K562 (cell line): ENCODE results near the gene CNTN4. TPM values are rescaled to one million over a fixed set of nuclear protein-coding genes. Genes with fewer than 3 reads are reported as not detected.

Source experiments
- ATAC-seq: fragments of 200-7000 bp; cut with Tn5 transposase; 3 replicates; pipeline ENCODE4 v1.9.1; 2020; ENCODE audit warnings: moderate library complexity
- BruUV-seq: library from RNA; stranded (reverse); fragments of 400-500 nt; replicated peaks from 2 replicates; lab custom pipeline; 2021; lab: Mats Ljungman, UMichigan
- CTCF ChIA-PET: fragments of 300-600 bp; formaldehyde crosslinking; extraction: SDS; loops from one replicate; lab custom pipeline; 2021; ENCODE audit warnings: low intra/inter-chr PET ratio; lab: Yijun Ruan, JAX
- POLR2A ChIA-PET: fragments of 300-600, 350-650 bp; sonication (Branson Sonifier 250); formaldehyde crosslinking; extraction: SDS; loops from one replicate; lab custom pipeline; 2021; ENCODE audit warnings: antibody characterized with exemption, inconsistent platforms; lab: Yijun Ruan, JAX
- DNase-seq, 4 experiments: peaks; one replicate each; pipeline versions ENCODE4 v3.0.0 to v3.0.0-alpha.2; 2011 to 2018; ENCODE audit warnings: low spot score in 3 of 4, mixed read lengths in 3 of 4; ENCODE audit errors: extremely low read depth in 1 of 4
- FAIRE-seq: peaks from 2 replicates; lab custom pipeline; 2011; peaks lifted over from hg19 to GRCh38; lab: Jason Lieb, UNC
- H2AFZ ChIP-seq: 2 replicates; pipeline ENCODE4 v1.6.0; 2011; ENCODE audit warnings: low read depth, low read length, control low read depth, inconsistent platforms
- H3K27ac ChIP-seq: fragments of 200-600 bp; 3 replicates; pipeline ENCODE4 v1.8.0; 2011; ENCODE audit warnings: low read depth, mild to moderate bottlenecking, control low read depth, inconsistent platforms, low read length, moderate library complexity, mixed read lengths; ENCODE audit errors: extremely low read depth
- H3K27me3 ChIP-seq, 2 experiments: fragments of 300-600 bp in 1 of 2; 2 replicates in 1 of 2; 3 replicates in 1 of 2; pipeline versions ENCODE4 v1.6.0 to v1.8.0; 2011; ENCODE audit warnings: inconsistent platforms in 2 of 2, low read length in 2 of 2, mild to moderate bottlenecking in 1 of 2, mixed read lengths in 1 of 2, moderate library complexity in 1 of 2; ENCODE audit not compliant: control insufficient read depth in 2 of 2, insufficient read depth in 2 of 2
- H3K36me3 ChIP-seq: fragments of 300-600 bp; 3 replicates; pipeline ENCODE4 v1.8.0; 2011; ENCODE audit warnings: mild to moderate bottlenecking, low read length, inconsistent platforms; ENCODE audit not compliant: control insufficient read depth, insufficient read depth
- H3K4me1 ChIP-seq, 2 experiments: fragments of 200-600 bp in 1 of 2; replicated peaks in 1 of 2; 2 replicates in 1 of 2; 3 replicates in 1 of 2; pipeline versions ENCODE4 v1.5.1 to v1.8.0; 2011; ENCODE audit warnings: inconsistent platforms in 2 of 2, low read length in 2 of 2, mild to moderate bottlenecking in 1 of 2, mixed read lengths in 1 of 2, moderate library complexity in 1 of 2; ENCODE audit not compliant: control insufficient read depth in 2 of 2, insufficient read depth in 2 of 2
- H3K4me2 ChIP-seq: 2 replicates; pipeline ENCODE4 v1.6.1; 2011; ENCODE audit warnings: low read length, control low read depth, inconsistent platforms, mixed read lengths; ENCODE audit not compliant: insufficient read depth
- H3K4me3 ChIP-seq: fragments of 200-600 bp; sonication (generic), shearing (Covaris generic); 2 replicates; pipeline ENCODE4 v1.5.1; 2016; ENCODE audit warnings: control low read depth, inconsistent platforms
- H3K79me2 ChIP-seq: fragments of 200-600 bp; 3 replicates; pipeline ENCODE4 v1.8.0; 2011; ENCODE audit warnings: low read length, inconsistent platforms; ENCODE audit not compliant: control insufficient read depth, insufficient read depth
- H3K9ac ChIP-seq, 2 experiments: 2 replicates each; pipeline versions ENCODE4 v1.6.0 to v1.6.1; 2011; ENCODE audit warnings: low read depth in 2 of 2, low read length in 2 of 2, control low read depth in 1 of 2, inconsistent platforms in 1 of 2, mild to moderate bottlenecking in 1 of 2, mixed read lengths in 1 of 2; ENCODE audit not compliant: insufficient read depth in 1 of 2
- H3K9me1 ChIP-seq: one replicate; pipeline ENCODE4 v1.6.0; 2011; ENCODE audit warnings: inconsistent platforms, mild to moderate bottlenecking, low read length, moderate library complexity; ENCODE audit not compliant: control insufficient read depth, insufficient read depth
- H3K9me3 ChIP-seq: replicated peaks from 2 replicates; pipeline ENCODE4 v1.5.1; 2011; ENCODE audit warnings: low read depth, low read length, inconsistent platforms; ENCODE audit not compliant: control insufficient read depth, insufficient read depth
- H4K20me1 ChIP-seq: replicated peaks from 2 replicates; pipeline ENCODE4 v1.6.1; 2011; ENCODE audit warnings: low read length, inconsistent platforms, mixed read lengths; ENCODE audit not compliant: control insufficient read depth, insufficient read depth
- DDX20 ChIP-seq: fragments of 450-650 bp; IDR thresholded peaks from 2 replicates; pipeline ENCODE4 v1.6.1; 2016; ENCODE audit warnings: missing genetic modification characterization, low read depth, mild to moderate bottlenecking, missing compliant biosample characterization, moderate library complexity
- MED1 ChIP-seq: sonication (generic); formaldehyde crosslinking; IDR thresholded peaks from 2 replicates; pipeline ENCODE4 v1.8.1; 2023; ENCODE audit warnings: missing genetic modification reagents, borderline replicate concordance
- SRF ChIP-seq, 2 experiments: fragments of 250-450, 450-650 bp in 1 of 2; sonication (Bioruptor Pico) in 1 of 2; sonication (generic) in 1 of 2; formaldehyde crosslinking; IDR thresholded peaks; 2 replicates each; pipeline versions ENCODE4 v1.5.0 to v1.5.1; 2020 to 2022; ENCODE audit warnings: mild to moderate bottlenecking in 1 of 2, missing genetic modification reagents in 1 of 2
- TEAD2 ChIP-seq: fragments of 450-650 bp; IDR thresholded peaks from 2 replicates; pipeline ENCODE4 v1.6.1; 2016; ENCODE audit warnings: missing genetic modification characterization, control low read depth, missing compliant biosample characterization
- in situ Hi-C: fragments of 300-500 bp; cut with MboI; formaldehyde crosslinking; loops from 4 replicates; pipeline ENCODE4 v1.15.0; 2018; ENCODE audit warnings: inconsistent platforms, mixed read lengths
- intact Hi-C: fragments of 100-400 bp; cut with micrococcal nuclease; formaldehyde crosslinking; loops from 2 replicates; pipeline ENCODE4 v1.14.2; 2022
- polyA plus RNA-seq, 8 experiments: library from polyadenylated mRNA; depleted of rRNA in 4 of 8; stranded (reverse) in 5 of 8; unstranded in 3 of 8; fragments of >200 nt; fragmentation: Nextera tagmentation in 2 of 8; fragmentation: Illumina TruSeq in 1 of 8; extraction: Ambion mirVana in 2 of 8; extraction: Trizol in 1 of 8; gene quantifications; 2 replicates each; pipeline versions ENCODE4 v1.2.1 to v1.2.3, GENCODE V29; 2011 to 2014; ENCODE audit warnings: inconsistent platforms in 1 of 8, missing spikeins in 1 of 8
- total RNA-seq, 7 experiments: library from RNA; depleted of rRNA in 6 of 7; stranded (reverse); fragments of >200 nt in 6 of 7; fragmentation: Illumina TruSeq in 2 of 7; extraction: Trizol in 2 of 7; gene quantifications; 2 replicates each; pipeline versions ENCODE4 v1.2.1 to v1.2.3, GENCODE V29; 2011 to 2021; ENCODE audit warnings: low replicate concordance in 1 of 7
- TF ChIP-seq, protein P1 (sequence below), 2 experiments: fragments of 450-650 bp in 1 of 2; sonication (generic) in 1 of 2; formaldehyde crosslinking; conservative IDR thresholded peaks; 2 replicates each; pipeline versions ENCODE4 v1.4.0 to v1.8.1; 2020 to 2022; ENCODE audit warnings: mild to moderate bottlenecking in 1 of 2, missing genetic modification reagents in 1 of 2
- TF ChIP-seq, protein P2 (sequence below): IDR thresholded peaks from 3 replicates; pipeline ENCODE4 v1.6.1; 2011; ENCODE audit warnings: borderline replicate concordance, mild to moderate bottlenecking, moderate library complexity; ENCODE audit not compliant: insufficient read length; ENCODE audit errors: extremely low read depth
- TF ChIP-seq, protein P3 (sequence below): fragments of 250-450 bp; sonication (Bioruptor Pico); IDR thresholded peaks from 2 replicates; pipeline ENCODE4 v1.5.0; 2021; ENCODE audit warnings: mild to moderate bottlenecking, borderline replicate concordance

CNTN4 gene
- total and polyA plus RNA-seq, 9 of the 15 experiments (the other 6 are each of a cell fraction or from before 2014, with no cell fraction given) = not detected

DNA sequence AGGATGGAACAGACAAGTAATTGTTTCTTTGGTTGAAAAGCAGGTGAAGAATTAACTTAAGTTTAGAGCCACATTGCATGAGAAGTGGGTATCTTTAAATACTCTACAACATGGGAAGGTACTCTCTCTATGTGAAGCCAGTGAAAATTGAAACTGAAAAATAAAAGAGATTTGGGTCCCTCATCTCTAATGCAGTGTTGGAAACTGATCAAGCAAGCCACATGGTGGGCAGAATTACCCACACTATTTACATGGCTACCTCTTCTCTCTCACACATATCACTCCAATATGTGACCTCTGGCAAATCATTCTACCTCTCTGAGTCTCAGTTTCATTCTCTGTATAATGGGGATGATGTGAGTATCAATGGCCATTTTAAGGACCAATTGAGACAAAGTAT is 672.5 kb downstream of the CNTN4 start:
- in situ Hi-C loops = no loop called here
- intact Hi-C loops = no loop called here
- H3K4me2 ChIP-seq = no peak overlapping the region
- no TSS peak for BruUV-seq
- ChIA-PET CTCF (no interaction called here), POLR2A (no interaction called here)
- H2AFZ ChIP-seq = no peak overlapping the region
- ATAC-seq (no peak), DNase-seq (no peak), FAIRE-seq (no peak)
- TF ChIP-seq, protein P1, sequence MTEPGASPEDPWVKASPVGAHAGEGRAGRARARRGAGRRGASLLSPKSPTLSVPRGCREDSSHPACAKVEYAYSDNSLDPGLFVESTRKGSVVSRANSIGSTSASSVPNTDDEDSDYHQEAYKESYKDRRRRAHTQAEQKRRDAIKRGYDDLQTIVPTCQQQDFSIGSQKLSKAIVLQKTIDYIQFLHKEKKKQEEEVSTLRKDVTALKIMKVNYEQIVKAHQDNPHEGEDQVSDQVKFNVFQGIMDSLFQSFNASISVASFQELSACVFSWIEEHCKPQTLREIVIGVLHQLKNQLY (CRISPR knock-in tag; conservative IDR thresholded peaks at IDR 0.05) = no peak
- TF ChIP-seq, protein P2, sequence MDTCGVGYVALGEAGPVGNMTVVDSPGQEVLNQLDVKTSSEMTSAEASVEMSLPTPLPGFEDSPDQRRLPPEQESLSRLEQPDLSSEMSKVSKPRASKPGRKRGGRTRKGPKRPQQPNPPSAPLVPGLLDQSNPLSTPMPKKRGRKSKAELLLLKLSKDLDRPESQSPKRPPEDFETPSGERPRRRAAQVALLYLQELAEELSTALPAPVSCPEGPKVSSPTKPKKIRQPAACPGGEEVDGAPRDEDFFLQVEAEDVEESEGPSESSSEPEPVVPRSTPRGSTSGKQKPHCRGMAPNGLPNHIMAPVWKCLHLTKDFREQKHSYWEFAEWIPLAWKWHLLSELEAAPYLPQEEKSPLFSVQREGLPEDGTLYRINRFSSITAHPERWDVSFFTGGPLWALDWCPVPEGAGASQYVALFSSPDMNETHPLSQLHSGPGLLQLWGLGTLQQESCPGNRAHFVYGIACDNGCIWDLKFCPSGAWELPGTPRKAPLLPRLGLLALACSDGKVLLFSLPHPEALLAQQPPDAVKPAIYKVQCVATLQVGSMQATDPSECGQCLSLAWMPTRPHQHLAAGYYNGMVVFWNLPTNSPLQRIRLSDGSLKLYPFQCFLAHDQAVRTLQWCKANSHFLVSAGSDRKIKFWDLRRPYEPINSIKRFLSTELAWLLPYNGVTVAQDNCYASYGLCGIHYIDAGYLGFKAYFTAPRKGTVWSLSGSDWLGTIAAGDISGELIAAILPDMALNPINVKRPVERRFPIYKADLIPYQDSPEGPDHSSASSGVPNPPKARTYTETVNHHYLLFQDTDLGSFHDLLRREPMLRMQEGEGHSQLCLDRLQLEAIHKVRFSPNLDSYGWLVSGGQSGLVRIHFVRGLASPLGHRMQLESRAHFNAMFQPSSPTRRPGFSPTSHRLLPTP = no peak
- TF ChIP-seq, protein P3, sequence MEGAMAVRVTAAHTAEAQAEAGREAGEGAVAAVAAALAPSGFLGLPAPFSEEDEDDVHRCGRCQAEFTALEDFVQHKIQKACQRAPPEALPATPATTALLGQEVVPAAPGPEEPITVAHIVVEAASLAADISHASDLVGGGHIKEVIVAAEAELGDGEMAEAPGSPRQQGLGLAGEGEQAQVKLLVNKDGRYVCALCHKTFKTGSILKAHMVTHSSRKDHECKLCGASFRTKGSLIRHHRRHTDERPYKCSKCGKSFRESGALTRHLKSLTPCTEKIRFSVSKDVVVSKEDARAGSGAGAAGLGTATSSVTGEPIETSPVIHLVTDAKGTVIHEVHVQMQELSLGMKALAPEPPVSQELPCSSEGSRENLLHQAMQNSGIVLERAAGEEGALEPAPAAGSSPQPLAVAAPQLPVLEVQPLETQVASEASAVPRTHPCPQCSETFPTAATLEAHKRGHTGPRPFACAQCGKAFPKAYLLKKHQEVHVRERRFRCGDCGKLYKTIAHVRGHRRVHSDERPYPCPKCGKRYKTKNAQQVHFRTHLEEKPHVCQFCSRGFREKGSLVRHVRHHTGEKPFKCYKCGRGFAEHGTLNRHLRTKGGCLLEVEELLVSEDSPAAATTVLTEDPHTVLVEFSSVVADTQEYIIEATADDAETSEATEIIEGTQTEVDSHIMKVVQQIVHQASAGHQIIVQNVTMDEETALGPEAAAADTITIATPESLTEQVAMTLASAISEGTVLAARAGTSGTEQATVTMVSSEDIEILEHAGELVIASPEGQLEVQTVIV (CRISPR knock-in tag) = no peak
- no peak for TF ChIP-seq DDX20 (tag)
- no peak for TF ChIP-seq TEAD2
- TF ChIP-seq SRF (CRISPR knock-in tag; IDR thresholded peaks at IDR 0.05) = no peak
- no peak for TF ChIP-seq MED1 (CRISPR knock-in tag)
- H3K9ac ChIP-seq = no peak overlapping the region
- no peaks in the 10 kb centered on the region for H3K9me1 ChIP-seq
- no peaks in the 10 kb centered on the region for H3K36me3 ChIP-seq
- no peak overlapping the region for H3K27ac ChIP-seq
- no peaks in the 10 kb centered on the region for H3K27me3 ChIP-seq
- no peak overlapping the region for H3K4me3 ChIP-seq
- H3K9me3 ChIP-seq = no peaks in the 10 kb centered on the region; the same call in 1 of the 2 replicates
- H3K4me1 ChIP-seq = no peaks in the 10 kb centered on the region
- H3K79me2 ChIP-seq = no peaks in the 10 kb centered on the region
- no peaks in the 10 kb centered on the region for H4K20me1 ChIP-seq
